ENCODE measurements around the gene UBE2QL1.

Gene UBE2QL1

GRCh38 chr5:6452622-6453504 is 4.2 kb downstream of the UBE2QL1 start:
- intact Hi-C loops (cut with DNase I): loop anchor here (5.0 to 10.0 kb wide), 2 partner anchors 124 to 958 kb away; no protein-coding TSS in a partner anchor
- DNase-seq: no peak

- intact Hi-C loops (cut with DNase I): loop anchor here (5.0 to 10.0 kb wide), 2 partner anchors 123 to 959 kb away; no protein-coding TSS in a partner anchor
- DNase-seq: no peak
These were observed 5.4 kb downstream of the UBE2QL1 start for GRCh38 chr5:6453937-6454560.

GRCh38 chr5:6454628-6455053 is 6.0 kb downstream of the UBE2QL1 start:
- intact Hi-C loops (cut with DNase I): loop anchor here (5.0 to 10.0 kb wide), 2 partner anchors 123 to 960 kb away; no protein-coding TSS in a partner anchor

GRCh38 chr5:6455571-6456200 is 7.0 kb downstream of the UBE2QL1 start:
- intact Hi-C loops (cut with DNase I): loop anchor here (10.0 kb wide), 1 partner anchor 961 kb away; no protein-coding TSS in a partner anchor
- DNase-seq: no peak

More at GRCh38 chr5:6454628-6455053, 6.0 kb downstream of the UBE2QL1 start:
- peak in 1 of 10 donors; percentile 84 for DNase-seq

DNA sequence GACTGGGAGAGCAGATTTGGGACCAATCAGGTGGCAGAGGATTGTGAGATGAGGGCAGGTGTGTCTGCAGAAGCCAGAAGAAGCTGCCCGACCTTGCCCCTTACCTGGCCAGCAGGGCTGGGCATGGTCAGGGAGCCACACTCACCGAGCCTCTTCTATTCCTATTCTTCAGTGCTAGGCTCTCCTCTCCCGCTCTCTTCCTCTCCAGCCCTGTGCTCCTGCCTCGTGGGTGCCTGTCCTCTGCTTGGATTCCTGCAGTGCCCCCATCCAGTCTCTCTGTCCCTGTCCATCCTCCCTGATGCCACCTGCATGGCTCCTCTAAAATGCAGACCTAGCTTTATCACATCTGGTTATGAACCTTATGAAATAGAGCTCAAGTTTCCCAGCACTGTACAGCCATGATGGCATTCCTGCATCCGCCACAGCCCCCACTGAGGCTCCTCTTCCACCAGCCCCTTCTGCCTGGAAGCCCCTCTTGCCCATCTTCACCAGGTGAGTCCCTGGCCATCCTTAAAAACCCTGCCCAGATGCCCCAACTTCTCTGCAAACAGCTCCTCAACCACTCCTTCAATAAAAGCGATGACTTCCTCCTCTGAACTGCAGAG is 8.2 kb downstream of the UBE2QL1 start:
- DNase-seq: peak in 1 of 10 donors; percentile 66
- intact Hi-C loops (cut with DNase I): loop anchor here (10.0 kb wide), 1 partner anchor 962 kb away; no protein-coding TSS in a partner anchor

- DNase-seq: no peak
- intact Hi-C loops (cut with DNase I): loop anchor here (10.0 kb wide), 1 partner anchor 963 kb away; no protein-coding TSS in a partner anchor
These were observed 8.9 kb downstream of the UBE2QL1 start for GRCh38 chr5:6457592-6457991.

GRCh38 chr5:6458833-6459232 is 10.2 kb downstream of the UBE2QL1 start:
- DNase-seq: no peak
- intact Hi-C loops (cut with DNase I): loop anchor here (10.0 kb wide), 1 partner anchor 964 kb away; no protein-coding TSS in a partner anchor

- intact Hi-C loops (cut with DNase I): loop anchor here (10.0 kb wide), 1 partner anchor 965 kb away; no protein-coding TSS in a partner anchor
- no peak for DNase-seq
These were observed 11.2 kb downstream of the UBE2QL1 start for GRCh38 chr5:6459896-6460295.

DNA sequence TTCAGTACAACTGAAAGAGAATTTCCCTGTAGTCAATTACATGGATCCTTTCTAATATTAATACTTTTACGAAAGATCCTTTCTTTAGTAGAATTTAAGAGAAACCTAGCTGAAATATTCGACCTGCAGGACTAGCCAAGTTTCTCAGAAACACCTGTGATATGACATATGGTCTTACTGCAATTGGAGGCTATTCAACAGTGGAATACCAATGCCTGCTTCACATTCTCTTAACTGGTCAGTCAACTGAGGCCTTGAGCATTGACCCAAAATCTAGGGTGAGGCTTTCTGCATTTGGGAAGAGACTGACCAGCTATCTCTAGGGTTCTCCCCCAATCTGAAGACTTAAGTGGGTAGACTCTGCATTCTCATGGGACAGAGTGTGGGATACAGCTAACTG is 12.3 kb downstream of the UBE2QL1 start:
- no peak for DNase-seq
- intact Hi-C loops (cut with DNase I): no loop called here

DNA sequence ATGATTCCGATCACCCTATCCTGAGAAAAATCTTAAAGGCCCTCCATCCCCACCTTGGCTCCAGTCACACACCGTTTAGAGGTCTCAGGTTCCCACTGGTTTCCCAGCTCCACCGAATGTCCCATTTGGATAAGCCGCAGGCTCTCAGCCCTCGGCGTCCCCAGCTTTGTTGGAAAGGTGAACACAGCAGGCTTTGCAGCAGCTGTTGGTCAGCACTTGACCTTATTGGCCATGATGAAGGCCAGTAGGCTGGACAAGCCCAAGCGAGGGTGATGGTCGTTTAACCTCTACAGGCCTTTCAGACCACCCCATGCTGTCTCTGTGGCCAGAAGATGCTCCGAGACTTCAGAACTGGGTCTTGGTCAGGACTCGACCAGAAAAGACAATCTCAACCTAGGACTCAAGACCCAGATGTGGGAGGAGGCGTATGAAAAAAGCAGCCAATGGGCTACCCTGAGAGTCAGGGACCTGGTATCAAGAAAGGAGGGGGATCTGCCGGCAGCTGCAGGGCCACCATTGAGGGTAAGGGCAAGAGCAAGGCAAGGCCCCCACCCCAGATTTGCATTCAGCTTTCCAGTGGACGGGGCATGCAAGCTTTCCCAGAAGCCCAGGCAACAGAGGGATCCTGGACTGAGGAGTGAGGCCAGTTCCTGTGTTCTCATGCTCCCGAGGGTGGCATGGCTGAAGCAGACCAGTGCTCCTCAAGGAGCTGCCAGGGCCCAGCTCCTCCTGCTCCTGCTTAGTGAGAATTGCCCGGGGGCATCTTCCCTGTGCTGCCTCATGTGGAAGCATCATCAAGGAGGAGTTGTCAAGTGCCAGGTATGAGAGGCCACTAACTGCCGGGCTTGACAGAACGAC is 13.4 kb downstream of the UBE2QL1 start:
- intact Hi-C loops (cut with DNase I): no loop called here
- no peak for DNase-seq

DNA sequence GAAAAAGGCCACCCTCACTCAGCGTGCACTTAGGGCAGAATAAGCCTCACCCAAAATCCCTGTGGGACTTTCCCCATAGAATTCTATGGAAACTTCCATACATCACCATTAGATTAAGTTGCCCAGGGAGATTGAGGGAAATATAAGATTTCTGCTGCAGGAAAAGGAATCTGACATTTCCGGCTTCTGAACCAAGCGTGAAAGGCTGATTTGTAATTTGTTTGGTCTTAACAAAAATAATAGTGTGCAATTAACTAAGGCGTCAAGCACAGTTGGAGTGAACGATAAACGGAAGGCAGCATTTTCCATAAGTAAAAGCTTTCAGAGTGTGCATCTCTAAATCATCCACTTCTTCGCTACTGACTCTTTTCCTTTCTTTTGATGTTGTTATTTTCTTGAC is 14.0 kb downstream of the UBE2QL1 start:
- intact Hi-C loops (cut with DNase I): no loop called here
- no peak for DNase-seq

GRCh38 chr5:6464441-6464840 is 15.8 kb downstream of the UBE2QL1 start:
- intact Hi-C loops (cut with DNase I): no loop called here
- DNase-seq: no peak

DNA sequence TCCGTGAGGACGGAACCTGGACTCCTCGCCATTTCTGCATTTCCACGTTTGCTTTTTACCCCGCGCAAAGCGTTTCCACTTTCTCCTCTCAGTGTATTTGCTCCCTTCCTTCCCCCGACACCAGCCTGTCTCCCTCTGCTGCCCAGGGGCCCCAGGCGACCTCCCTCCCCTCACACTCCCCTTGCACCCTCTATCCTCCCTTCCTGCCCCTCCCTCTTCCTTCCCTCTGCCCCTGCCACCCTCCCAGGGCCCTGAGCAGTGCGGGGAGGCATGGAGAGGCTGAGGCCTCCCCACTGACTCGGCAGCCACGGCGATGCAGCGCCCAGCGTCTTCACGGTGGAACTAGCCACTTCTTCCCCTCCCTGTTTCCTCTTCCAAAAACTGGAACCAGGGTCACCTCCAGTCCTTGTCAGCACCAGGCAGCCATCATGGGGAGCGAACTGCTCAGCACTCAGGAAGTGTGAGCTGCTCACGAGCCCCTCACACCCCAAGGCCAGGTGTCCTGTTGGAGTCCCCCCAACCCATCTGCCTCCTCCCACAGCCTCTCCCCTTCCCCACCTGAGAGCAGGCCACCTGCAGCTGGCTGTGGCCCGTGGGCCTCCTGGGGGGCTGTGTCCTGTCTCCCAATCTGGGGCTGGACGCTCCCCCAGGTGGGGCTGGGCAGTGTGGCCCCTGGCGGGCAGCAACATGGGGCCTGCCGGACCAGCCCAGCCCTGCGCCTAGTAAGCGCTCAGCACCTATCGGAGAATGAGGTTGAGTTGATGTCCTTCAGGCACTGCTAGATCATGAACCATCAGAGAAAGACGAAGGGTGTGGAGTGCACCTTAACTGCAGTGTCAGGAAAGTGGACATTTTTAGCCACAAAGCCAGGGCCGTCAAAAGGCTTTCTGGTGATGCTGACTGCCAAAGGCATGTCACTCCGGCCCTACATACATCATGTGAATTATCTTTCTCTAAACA is 17.5 kb downstream of the UBE2QL1 start:
- intact Hi-C loops (cut with DNase I): no loop called here
- DNase-seq: no peak

- intact Hi-C loops (cut with DNase I): no loop called here
- no peak for DNase-seq
These were observed 18.4 kb downstream of the UBE2QL1 start for GRCh38 chr5:6466975-6467567.

GRCh38 chr5:6467591-6467990 is 18.9 kb downstream of the UBE2QL1 start:
- no peak for DNase-seq
- intact Hi-C loops (cut with DNase I): no loop called here

- intact Hi-C loops (cut with DNase I): no loop called here
- peak in 1 of 10 donors; percentile 85 for DNase-seq
These were observed 19.4 kb downstream of the UBE2QL1 start for GRCh38 chr5:6468104-6468503.

DNA sequence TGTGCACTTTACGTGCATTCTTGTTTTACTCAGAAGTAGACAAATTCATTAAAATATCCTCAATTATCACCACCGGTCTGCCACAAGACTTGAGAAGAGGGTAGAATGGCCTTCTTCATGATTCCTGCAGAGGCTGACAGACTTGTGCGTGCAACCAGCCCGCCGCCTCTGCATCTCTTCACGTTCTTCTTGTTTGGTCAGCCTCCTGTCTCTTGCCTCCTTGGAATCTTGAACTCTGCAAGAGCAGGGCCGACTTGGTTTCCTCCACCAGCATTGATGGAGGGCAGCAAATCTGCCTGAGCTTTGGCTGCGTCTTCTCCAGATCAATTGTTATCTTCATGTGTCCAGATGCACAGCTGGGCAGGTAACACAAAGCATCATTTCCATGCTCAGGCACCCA is 20.2 kb downstream of the UBE2QL1 start:
- DNase-seq: peak in 1 of 10 donors; percentile 78
- intact Hi-C loops (cut with DNase I): no loop called here

DNA sequence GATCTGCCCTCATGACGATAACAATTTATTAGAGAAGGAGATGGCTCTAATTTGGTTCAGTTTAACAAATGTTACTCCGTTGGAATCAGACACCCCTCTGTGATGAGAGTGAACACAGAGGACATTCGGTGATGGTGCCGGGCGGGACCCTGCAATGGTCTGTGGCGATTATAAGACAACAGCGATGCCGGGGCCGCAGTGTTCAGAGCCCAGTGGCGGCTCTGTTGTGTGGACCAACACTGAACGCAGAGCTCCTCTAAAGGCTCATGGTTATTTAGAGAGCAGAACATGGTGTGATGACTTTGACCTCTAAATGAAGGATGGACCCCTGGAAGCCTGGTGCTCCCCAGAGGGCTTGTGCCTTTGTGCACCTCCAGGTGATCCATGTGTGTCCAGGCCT is 21.2 kb downstream of the UBE2QL1 start:
- intact Hi-C loops (cut with DNase I): no loop called here
- DNase-seq: peak in 1 of 10 donors; percentile 80
